NCI-H524 (cell line): ENCODE data around the gene VIPAS39.
"Not testable (repeated sequence)": the region's sequence is repeated elsewhere in the genome, so short reads cannot be mapped to it uniquely, and the experiment has no call there.

Source experiments
- DNase-seq, 2 experiments: peaks; one replicate each; lab custom pipeline; 2025; lab: John Stamatoyannopoulos, UW

VIPAS39 gene

GRCh38 chr14:77470224-77470870, 12.9 kb upstream of the VIPAS39 start:
- DNase-seq, result no peak

- peak in 1 of 2 experiments; percentile 31 for DNase-seq
These were observed 12.1 kb upstream of the VIPAS39 start for GRCh38 chr14:77469539-77469938.

- no peak for DNase-seq
These were observed 11.7 kb upstream of the VIPAS39 start for GRCh38 chr14:77469067-77469505.

GRCh38 chr14:77467801-77468200, 10.4 kb upstream of the VIPAS39 start:
- peak in 1 of 2 experiments; percentile 15 for DNase-seq

- peak; percentile 70 to 86 for DNase-seq
These were observed 1.8 kb upstream of the VIPAS39 start for GRCh38 chr14:77459072-77459723.

GRCh38 chr14:77458249-77458950, 999 bp upstream of the VIPAS39 start:
- peak; percentile 29 to 60 for DNase-seq

GRCh38 chr14:77457115-77457521, 283 bp downstream of the VIPAS39 start:
- DNase-seq, result no peak

GRCh38 chr14:77455966-77456640, 1.3 kb downstream of the VIPAS39 start:
- no peak for DNase-seq

GRCh38 chr14:77442196-77442595, 15.2 kb downstream of the VIPAS39 start:
- DNase-seq, result no peak

GRCh38 chr14:77439861-77440260, 17.5 kb downstream of the VIPAS39 start:
- no peak for DNase-seq

- DNase-seq, result no peak
These were observed 18.8 kb downstream of the VIPAS39 start for GRCh38 chr14:77438596-77438995.

GRCh38 chr14:77436042-77436441, 21.4 kb downstream of the VIPAS39 start:
- no peak for DNase-seq

- DNase-seq, result no peak
These were observed 31.0 kb downstream of the VIPAS39 start for GRCh38 chr14:77426396-77426795.

- no peak for DNase-seq
These were observed 32.5 kb downstream of the VIPAS39 start for GRCh38 chr14:77424862-77425261.

GRCh38 chr14:77423423-77423822, 34.0 kb downstream of the VIPAS39 start, which contains the start of gene NOXRED1:
TSS of gene NOXRED1 (minus strand) at chr14:77423523. CDS start at chr14:77422889, 634 bp downstream.
- DNase-seq, result no peak

GRCh38 chr14:77421201-77421600, 36.2 kb downstream of the VIPAS39 start:
- no peak for DNase-seq

- no peak for DNase-seq
These were observed 40.6 kb downstream of the VIPAS39 start for GRCh38 chr14:77416836-77417235.

- DNase-seq, result peak in 1 of 2 experiments; percentile 15
These were observed 41.3 kb downstream of the VIPAS39 start for GRCh38 chr14:77416098-77416497.

GRCh38 chr14:77415403-77416030, 41.9 kb downstream of the VIPAS39 start:
- DNase-seq, result not testable (repeated sequence)

- peak; percentile 36 to 53 for DNase-seq
These were observed 48.3 kb downstream of the VIPAS39 start for GRCh38 chr14:77409131-77409533.

GRCh38 chr14:77407158-77407557, 50.2 kb downstream of the VIPAS39 start:
- no peak for DNase-seq

- no peak for DNase-seq
These were observed 50.7 kb downstream of the VIPAS39 start for GRCh38 chr14:77406718-77407117.
